Daoy (cell line): ENCODE results near the gene MRPL49. TPM values are rescaled to one million over a fixed set of nuclear protein-coding genes. Genes with fewer than 3 reads are reported as not detected.

Source experiments
- DNase-seq: peaks from one replicate; pipeline ENCODE4 v3.0.0-alpha.2; 2015; ENCODE audit warnings: low read depth
- total RNA-seq: library from RNA; depleted of rRNA; stranded (reverse); fragments of >200 nt; shearing (Covaris generic); gene quantifications from 2 replicates; pipeline ENCODE4 v1.2.3, GENCODE V29; 2014; rRNA removed

The MRPL49 gene
- 63.2 and 68.2 TPM in 2 replicates for total RNA-seq

DNA sequence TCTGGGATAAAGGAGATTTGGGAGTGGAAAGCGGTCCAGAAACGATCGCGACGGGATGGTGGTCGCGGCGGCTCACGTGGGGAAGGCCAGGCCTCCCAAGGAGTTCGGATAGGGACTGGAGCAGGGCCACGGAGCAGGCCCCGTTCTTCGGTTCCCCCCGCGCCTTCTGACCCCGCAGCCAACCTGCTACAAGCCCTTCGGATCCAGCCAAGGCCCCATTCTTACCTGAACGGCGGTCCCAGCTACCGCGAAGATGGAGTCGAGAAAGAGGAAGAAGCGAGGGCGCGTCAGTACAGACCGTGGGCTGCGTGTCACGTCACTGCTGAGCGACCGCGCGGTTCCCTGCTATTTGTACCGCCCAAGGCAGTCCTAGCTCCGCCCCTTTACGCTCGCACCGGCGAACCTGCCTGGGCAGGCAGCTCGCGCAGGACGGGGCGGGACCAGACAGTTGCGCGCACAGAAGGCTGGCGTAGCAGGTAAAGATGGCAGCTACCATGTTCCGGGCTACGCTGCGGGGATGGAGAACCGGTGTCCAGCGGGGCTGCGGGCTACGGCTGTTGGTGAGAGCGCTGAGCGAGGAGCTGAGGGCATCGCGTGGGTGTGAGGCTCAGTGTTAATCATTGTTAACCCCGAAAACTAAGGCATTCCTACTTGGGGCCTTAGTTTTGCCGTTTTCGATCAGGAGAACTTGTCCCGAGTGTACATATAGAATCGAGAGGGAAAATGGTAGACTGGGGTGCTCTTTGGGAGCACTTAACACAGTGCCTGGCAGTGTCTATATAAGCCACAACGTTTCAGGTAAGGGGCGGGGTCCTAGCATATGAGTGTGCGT, at the start of gene MRPL49, which contains the start of gene FAU:
MRPL49 (plus strand) TSS at position 457 of the 832 bp plus-strand sequence; CDS start at position 483, 26 bp downstream.
FAU (minus strand) TSS at position 270 of the 832 bp plus-strand sequence. CDS start 321 bp downstream, outside the sequence.
- peak; percentile 99 for DNase-seq

DNA sequence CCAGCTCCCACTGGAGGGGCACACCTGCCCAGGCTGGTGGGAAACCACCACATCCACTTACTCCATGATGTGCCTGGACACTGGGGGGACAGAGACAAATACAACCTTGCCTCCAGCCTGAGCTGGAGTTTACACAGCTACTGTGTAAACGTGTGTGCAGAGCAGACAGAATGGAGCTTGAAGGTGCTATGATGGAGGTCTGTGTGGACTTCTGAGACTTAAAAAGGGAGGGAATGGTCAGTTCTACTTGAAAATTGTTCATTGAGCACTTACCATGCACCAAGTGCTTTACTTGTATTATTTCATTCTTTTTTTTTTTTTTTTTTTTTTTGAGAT, 49.5 kb upstream of the MRPL49 start:
- no peak for DNase-seq

DNA sequence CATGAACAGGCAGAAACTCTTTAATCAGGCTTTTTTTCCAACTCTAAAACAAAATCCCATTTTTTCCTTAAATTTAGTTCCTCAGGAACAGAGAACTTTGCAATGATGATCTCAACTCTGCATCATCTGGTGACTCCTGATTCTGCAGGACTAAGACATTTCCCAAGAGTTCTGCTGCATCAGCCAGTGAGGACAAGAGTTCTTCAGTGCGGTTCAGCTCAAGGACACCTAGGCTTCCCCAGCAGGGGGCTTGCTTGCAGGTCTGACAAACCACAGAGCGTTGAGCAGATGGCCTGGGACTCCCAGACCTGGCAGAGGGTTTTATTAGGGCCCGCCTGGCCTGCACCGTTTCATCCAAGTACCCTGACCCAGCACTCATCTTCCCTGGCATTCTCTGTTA, 44.7 kb upstream of the MRPL49 start:
- DNase-seq: no peak

DNA sequence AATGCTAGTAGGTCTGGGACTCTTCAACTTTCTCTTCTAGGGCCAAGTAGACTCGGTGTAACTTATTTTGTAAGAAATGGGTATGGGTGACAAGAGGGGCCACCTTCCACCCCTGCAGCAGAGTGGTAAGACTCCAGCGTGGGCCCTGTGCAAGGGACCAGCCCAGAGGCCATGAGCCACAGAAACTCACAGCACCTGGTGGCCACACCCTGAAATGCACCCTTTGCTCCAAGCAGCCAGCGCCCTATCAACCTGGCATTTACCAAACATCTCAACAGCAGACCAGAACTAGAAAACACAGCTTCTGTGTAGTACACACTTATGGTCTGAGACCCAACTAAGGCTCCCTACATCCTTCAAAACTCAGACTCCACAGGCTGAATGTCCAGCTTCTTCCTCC, 44.0 kb upstream of the MRPL49 start:
- peak; percentile 34 for DNase-seq

DNA sequence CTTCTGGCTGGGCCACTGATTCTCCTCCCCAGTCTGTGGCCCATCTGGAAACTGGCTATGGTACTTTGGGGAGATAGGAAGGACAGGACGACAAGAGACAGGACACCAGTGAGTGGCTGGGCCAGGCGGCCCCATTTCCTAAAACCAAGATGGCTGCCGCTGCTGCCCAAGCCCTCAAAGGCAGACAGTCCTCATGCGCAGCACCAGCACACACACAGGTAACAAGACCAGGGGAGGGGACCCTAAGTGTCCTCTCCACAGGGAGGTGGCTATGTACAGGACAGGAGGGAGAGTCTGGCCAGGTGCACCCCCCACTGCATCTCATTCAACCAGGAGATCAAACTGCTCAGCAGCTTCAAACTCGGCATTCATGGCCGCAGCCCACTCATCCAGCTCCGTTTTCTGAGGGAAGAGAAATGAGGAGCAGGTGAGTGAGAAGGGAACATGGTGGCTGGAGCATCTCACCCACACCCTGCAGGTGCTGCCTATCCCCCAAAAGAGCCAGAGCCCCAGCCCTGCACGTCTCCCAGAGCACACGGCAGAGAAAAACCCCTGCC, 43.3 kb upstream of the MRPL49 start:
- no peak for DNase-seq

DNA sequence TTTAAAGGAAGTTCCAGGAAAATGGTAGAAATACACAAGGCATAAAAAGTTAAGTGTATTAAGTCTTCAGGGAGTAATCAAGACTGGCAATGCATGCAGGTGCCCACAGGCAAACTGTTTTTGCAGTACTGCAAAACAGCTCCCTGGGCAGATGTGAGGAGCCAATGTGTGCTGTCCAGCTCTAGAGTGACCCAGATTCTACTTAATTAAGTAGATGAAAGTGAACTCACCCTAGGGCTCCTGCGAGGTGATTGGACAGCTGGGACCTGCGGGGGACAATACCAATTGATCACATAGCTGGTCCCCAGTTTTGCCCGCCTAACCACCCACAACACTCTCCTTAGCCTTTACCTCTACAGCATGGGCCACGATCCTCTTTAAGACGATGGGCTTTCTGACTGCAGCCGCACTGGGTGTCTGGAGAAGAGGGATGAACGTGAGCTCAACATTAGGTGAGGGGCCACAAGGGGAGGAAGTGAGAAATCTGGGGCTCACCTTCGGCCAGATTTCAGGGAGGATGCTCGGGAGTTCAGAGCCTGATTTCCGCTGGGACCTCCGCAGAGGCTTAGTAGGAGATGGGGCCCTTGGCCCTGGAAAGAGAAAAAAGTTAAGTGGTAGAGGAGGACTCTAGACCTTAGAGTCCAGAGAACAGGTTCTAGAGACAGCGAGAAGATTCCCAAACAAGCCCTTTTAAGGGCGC, 38.8 kb upstream of the MRPL49 start:
- DNase-seq: no peak

DNA sequence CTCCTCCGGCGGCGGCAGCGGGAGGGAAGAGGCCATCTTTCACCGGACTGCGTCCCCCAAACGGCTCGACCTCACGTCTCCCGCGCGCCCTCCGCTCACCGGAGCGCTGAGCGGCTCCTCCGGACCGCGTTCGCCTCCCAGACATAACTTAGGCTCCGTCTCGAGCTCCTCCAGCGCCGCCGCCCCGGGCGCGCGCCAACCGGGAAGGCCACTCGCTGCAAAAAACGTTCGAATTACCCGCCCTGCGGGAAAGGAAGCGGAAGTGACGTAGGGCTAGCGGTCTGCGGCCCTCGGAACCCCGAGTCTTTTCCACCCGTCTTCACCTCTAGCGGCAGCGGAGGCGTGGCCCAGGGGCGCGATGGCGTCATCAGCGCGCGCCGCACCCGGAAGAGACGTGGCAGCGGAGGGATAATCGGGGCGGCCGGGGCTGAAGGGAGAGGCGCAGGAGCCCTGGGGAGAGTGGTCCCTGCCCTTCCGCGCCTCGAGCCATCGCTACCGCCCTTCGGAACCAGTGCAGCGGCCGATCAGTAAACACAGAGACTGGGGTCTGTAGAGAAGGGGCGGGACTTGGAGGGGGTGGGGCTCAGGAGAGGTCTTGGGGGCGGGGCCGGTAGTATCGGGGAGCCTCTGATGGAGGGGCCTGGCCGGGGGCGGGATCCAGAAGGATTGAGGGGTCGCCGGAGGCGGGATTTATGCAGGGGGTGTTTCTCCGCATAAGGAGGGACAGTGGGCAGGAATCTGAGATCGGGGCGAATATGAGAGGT, 38.1 kb upstream of the MRPL49 start, which contains the start of the genes CDCA5 and ZFPL1:
CDCA5 (minus strand) TSS at position 207 of the 764 bp plus-strand sequence; CDS start at position 145, 62 bp downstream.
ZFPL1 (plus strand) TSS at position 389 of the 764 bp plus-strand sequence. CDS start 477 bp downstream, outside the sequence.
- DNase-seq: peak; percentile 97

DNA sequence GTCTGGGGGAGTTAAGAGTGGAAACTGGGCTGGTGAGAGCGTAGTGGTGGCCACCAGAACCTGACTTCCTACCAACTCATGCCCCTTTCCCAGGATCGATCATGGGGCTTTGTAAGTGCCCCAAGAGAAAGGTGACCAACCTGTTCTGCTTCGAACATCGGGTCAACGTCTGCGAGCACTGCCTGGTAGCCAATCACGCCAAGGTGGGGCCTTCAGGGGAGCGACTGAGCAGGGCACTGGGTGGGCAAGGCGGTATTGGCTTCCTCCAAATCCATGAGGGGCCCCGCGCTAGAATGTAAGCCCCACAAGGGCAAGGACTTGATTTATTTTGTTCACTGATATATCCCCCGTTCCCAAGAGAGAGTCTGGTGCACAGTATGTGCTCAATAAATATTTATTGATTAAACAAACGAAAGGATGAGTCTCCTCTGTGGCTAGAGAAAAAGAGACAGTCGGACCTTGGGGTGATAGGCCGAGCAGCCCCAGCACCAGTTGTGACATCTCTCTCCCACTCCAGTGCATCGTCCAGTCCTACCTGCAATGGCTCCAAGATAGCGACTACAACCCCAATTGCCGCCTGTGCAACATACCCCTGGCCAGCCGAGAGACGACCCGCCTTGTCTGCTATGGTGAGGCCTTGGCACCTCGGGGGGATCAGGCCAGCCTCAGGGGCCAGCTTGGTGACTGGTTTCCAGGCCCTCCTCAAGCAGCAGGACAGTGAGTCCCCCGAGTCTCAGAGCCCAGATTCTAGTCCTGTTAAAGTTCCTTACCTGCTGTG, 37.3 kb upstream of the MRPL49 start:
- DNase-seq: no peak

DNA sequence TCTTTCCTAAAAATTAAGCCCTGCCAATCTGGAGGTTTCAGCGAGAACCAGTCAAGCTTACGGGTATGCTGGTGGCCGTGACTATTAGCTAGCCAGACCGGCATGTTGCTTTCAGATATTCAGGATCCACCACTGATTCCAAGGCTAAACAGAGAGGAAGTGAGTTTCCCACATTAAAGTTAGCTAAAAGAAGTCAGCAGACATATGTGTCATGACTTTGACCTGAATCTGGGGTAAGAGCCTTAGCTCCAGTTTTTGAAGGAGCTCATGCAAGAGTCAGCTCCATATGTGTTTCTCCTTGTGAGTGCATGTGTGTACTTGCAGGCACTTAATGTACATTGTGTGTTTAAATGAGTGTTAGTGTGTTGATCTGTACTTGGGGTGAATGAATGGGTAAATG, 36.7 kb upstream of the MRPL49 start:
- no peak for DNase-seq

DNA sequence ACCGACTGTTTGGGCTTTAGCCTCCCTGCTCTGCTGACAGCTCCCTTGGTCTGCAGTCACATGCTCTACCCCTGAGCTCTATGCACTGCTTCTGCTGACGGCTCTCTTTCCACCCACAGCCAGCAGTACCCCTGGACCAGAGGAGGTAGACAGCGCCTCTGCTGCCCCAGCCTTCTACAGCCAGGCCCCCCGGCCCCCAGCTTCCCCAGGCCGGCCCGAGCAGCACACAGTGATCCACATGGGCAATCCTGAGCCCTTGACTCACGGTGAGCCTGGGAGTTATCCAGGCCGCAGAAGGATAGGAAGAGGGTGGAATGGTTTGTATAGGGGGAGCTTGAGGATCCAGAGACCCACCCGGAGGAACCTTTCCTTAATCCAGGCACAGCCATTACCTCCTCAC, 35.3 kb upstream of the MRPL49 start:
- DNase-seq: no peak

DNA sequence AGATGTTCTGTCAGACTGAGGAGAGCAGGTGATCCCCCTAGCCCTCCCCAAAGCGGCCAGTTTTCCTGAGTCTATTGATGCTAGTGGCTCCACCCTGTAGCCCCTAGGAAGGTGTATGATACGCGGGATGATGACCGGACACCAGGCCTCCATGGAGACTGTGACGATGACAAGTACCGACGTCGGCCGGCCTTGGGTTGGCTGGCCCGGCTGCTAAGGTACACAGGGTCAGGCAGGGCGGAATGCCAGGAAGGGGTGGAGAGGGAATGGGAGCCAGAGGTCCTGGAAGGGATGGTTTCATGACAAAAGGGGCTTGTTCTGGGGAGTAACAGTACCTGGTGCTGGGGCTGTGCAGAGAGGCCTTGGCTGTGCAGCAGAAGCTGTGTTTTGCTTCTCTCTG, 34.9 kb upstream of the MRPL49 start:
- no peak for DNase-seq

DNA sequence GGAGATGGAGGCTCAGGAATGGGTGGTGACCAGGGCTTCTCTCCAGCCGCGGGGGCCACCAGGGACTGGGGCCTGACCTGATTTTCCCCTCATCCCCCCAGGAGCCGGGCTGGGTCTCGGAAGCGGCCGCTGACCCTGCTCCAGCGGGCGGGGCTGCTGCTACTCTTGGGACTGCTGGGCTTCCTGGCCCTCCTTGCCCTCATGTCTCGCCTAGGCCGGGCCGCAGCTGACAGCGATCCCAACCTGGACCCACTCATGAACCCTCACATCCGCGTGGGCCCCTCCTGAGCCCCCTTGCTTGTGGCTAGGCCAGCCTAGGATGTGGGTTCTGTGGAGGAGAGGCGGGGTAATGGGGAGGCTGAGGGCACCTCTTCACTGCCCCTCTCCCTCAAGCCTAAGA, 34.3 kb upstream of the MRPL49 start:
- no peak for DNase-seq

DNA sequence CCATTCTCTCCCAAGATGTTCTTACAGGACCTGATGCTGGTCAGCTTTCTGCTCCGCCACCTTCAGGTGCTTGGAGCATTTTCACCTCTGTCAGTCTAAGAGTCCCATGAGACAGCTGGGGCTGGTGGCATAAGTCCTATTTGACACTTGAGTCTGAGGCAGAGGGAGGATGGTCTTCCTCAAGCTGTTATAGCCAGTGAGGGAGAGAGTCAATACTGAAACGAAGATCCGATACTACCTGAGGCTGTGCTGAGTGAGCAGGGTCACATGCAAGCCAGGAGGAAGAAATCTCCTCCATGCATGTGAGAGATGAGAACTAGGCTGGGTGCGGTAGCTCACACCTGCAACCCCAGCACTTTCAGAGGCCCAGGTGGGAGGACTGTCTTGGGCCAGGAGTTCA, 32.5 kb upstream of the MRPL49 start:
- no peak for DNase-seq

DNA sequence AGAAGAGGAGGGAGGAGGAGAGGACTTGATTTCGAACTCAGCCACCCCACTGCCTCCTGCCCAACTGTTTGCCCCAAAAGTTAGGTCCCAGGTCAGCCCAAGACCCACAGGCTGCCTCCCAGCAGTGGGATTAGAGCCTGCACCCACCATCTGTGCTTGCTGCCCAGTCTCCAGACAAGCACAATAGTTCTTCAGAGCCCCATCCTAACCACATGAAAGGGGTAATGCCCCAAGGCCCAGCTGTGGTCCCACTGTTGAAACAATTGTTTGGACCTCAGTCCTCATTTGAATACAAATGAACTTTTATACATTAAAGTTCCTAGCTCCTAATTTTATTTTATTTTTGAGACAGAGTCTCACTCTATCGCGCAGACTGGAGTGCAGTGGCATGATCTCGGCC, 31.5 kb upstream of the MRPL49 start:
- no peak for DNase-seq

DNA sequence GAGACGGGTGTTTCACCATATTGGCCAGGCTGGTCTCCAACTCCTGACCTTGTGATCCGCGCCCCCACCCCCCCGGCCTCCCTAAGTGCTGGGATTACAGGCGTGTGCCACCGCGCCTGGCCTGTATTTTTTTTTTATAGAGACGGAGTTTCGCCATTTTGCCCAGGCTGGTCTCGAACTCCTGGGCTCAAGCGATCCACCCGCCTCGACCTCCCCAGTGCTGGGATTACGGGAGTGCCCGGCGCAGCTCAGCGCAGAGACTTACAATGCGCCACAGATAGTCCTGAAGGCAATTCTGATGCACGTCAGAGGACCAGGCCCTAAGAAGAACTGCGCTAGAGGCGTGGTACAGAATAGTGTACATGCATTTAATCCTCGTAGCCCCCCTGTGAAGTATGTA, 26.7 kb upstream of the MRPL49 start:
- no peak for DNase-seq

DNA sequence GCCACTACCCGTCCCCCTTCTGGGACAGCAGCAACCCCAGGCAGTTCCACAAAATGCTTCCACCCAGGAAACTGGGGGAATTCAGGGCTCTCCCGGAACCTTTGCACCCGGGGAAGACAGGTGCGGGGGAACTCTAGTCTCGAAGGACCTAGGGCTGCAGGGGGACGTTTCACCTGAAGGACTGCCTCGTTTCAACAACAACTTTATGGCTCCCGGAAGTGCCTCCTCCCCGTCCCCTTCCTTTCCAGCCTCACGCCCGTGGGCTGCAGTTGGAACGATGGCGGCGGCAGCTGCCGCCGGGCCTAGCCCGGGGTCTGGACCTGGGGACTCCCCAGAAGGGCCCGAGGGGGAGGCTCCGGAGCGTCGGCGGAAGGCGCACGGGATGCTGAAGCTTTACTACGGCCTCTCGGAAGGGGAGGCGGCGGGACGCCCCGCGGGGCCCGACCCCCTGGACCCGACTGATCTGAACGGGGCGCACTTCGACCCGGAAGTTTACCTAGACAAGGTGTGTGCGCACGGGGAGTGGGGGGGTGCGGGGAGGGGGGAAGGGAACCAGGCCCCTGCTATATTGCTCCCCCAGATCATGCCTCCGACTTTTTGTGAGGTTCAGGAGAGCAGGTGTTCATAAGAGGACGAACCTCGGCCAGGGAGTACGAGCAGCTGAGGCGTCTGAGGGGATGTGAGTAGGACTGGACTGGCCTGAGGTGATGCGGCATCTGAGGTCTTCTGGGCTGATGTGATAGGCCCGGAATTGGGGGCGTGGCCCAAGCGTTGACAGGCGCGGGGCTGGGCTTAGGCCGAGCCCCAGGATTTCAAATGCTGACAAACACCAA, 25.9 kb upstream of the MRPL49 start, which contains the start of gene VPS51:
VPS51 (plus strand) TSS at position 241 of the 833 bp plus-strand sequence; CDS start at position 278, 37 bp downstream.
- DNase-seq: peak; percentile 87

DNA sequence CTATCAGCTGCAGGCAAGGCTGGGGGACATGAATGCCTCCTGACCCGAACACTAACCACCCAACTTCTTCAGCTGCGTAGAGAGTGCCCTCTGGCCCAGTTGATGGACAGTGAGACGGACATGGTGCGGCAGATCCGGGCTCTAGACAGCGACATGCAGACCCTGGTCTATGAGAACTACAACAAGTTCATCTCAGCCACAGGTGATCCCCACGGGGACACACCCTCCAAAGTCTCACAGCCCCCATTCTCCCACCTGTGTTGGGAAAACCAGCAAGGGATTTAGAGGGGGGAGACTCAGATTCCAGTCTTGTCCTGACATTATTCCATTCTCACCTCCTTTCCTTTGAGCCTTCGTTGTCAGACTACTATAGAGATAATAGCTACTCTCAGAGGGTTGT, 25.2 kb upstream of the MRPL49 start:
- no peak for DNase-seq

DNA sequence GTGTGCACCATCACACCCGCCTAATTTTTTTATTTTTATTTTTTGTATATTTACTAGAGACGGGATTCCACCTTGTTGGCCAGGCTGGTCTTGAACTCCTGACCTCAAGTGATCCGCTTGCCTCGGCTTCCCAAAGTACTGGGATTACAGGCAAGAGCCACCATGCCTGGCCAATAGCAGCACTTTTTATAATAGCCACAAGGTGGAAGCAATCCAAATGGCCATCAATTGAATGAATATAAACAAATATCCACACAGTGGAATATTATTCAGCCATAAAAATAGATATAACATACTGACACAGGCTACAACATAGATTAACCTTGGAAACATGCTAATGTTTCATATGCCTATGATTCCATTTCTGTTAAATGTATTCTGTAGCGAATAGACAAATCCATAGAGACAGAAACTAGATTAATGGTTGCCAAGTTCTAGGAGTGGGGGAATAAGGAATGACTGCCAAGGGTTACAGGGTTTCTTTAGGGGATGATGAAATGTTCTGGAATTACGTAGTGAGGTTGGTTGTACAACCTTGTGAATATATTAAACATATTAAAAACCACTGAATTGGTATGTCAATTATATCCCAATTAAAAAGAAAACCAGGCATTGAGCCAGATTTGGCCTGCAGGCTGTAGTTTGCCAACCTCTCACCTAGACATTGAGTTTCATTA, 21.3 kb upstream of the MRPL49 start:
- no peak for DNase-seq
